Measurements from ENCODE around the gene AKAP10.
"Not testable (repeated sequence)": the region's sequence is repeated elsewhere in the genome, so short reads cannot be mapped to it uniquely, and the experiment has no call there.

The AKAP10 gene

DNA sequence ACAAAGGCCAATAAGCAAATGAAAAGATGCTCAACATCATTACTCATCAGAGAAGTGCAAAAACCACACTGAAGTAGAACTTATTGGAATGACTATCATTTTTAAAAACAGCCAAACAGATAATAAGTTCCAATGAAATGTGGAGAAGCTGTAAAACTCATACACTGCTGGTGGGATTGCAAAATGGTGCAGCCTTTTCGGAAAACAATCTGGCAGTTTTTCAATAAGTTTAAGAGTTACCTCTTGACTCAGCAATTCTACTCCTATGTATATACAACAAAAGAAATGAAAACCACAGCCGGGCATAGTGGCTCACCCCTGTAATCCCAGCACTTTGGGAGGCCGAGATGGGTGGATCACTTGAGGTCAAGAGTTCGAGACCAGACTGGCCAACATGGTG is 49.3 kb downstream of the AKAP10 start:
- no peak for DNase-seq
- peak; percentile 14 for ATAC-seq

GRCh38 chr17:19915245-19915978 is 62.2 kb downstream of the AKAP10 start:
- no peak for ATAC-seq
- no peak for DNase-seq

DNA sequence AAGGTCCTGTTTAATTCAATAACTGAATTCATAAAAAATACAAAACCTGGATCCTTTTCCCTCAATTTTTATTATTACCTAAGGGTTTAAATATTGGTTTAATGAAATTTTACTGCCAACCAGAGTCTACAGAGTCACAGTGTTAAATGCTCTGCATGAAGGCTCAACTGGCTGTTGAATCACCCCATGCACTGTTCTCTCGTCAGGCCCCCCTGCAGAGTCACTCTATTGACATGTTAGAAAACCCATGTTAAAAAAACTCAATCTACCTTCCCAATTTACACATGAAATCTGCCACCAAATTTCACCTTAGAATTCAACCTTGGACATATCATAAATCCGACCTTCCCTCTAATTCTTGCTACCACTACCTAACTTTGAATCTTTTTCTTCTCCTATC is 66.6 kb downstream of the AKAP10 start:
- no peak for ATAC-seq
- DNase-seq, result no peak

- ATAC-seq (no peak), DNase-seq (no peak)
Measured at GRCh38 chr17:19909139-19909538, 68.5 kb downstream of the AKAP10 start.

- DNase-seq, result no peak
Measured at GRCh38 chr17:19905502-19905901, 72.1 kb downstream of the AKAP10 start.

DNA sequence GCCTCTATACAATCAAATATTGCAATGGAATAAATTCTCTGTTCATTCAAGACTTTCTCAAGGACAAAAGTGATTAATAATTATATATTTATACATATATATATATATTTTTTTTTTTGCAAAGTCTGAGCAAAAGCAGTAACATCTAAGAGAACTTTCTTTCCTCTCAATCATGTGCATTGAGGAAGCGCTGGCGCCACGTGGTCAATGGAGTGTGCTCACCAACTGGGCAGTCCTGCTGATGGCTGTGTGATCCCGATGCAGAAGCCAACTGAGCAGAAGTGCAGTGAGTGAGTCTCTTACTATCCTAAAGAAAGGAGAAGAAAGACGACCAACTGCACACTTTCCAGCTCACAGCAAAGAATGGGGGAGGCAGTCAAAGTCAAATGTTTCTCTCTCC is 72.7 kb downstream of the AKAP10 start:
- DNase-seq, result no peak
- ATAC-seq, result no peak

More at GRCh38 chr17:19905502-19905901, 72.1 kb downstream of the AKAP10 start:
- peak; percentile 63 for ATAC-seq

DNA sequence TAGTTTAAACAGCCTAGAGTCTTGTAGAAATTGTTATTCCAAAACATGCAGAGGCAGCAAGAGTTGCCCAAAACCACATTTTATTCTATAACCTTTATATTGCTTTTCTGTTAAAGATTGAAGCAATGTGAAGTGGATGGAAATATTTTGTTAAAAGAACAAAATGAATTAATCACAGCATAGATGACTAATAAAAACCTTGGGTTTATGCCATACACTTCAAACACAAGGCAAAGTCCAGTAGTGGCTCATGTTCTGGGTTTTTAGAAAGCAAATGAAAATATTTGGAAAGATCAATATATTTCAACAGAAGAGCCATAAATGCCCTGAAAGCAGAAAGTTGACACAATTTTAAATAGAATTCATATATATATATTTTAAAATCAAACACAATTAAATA is 73.2 kb downstream of the AKAP10 start:
- ATAC-seq, result peak; percentile 43
- DNase-seq, result no peak

DNA sequence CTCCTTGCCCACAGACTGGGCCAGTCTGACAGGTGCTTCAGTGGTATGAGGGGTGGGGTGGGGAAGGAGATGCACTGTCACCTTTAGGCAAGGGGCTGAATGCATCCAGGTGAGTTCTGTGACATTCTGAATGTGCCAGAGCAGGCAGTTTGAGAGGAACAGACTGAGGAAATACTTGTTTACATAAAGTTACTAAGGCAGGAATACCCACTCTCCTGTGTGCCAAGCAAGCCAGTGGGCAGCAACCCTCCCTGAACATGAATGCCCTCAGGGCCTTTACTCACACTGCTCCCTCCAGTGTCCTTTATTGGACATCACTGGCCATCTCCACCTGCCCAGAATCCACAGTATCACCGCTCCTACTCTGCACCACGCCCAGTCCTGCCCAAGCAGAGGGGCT is 76.8 kb downstream of the AKAP10 start:
- ATAC-seq, result no peak
- DNase-seq, result no peak

- DNase-seq (no peak), ATAC-seq (no peak)
Measured at GRCh38 chr17:19897903-19898302, 79.7 kb downstream of the AKAP10 start.

DNA sequence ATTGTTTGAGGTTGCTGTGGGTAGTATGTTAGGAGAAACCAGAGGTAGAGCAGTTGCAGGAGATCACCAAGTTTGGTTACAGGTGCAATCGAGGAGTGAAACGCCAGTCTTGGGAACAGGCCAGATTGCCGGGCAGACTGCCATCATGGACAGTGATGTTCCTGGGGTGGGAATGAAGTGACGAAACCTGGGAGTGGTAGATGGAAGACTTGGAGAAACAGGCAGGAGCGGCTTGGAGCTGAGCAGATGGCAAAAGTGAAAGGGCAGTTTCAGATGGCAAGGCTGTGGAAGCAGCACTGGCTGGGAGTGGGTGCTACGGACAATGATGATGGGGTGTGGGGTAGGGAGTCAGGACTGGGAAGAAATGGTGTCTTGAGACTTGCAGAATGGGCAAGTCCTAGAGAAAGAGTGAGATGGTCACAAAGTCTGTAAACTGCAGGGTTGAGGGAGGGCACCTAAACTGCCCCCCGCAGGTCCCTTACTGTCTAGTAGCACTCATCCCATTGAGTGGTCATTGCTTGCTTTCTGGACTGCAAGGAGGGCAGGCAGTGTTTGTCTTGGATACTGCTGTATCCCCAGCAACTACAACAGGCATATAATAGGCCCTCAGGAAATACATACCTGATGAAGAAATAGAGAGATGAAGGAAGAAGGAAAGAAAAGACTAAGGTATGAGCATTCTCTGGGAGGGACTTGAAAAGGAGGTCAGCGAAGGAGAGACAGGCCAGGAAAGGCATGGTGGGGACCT is 80.4 kb downstream of the AKAP10 start:
- no peak for ATAC-seq
- no peak for DNase-seq

- ATAC-seq (no peak), DNase-seq (no peak)
Measured at GRCh38 chr17:19896679-19897078, 80.9 kb downstream of the AKAP10 start.

- not testable (repeated sequence) for ATAC-seq
Measured at GRCh38 chr17:19890554-19890953, 87.1 kb downstream of the AKAP10 start.

GRCh38 chr17:19890001-19890400 is 87.6 kb downstream of the AKAP10 start:
- ATAC-seq, DNase-seq: not testable (repeated sequence)

More at GRCh38 chr17:19890554-19890953, 87.1 kb downstream of the AKAP10 start:
- not testable (repeated sequence) for DNase-seq

- no peak for ATAC-seq
- DNase-seq, result no peak
Measured at GRCh38 chr17:19886116-19886515, 91.5 kb downstream of the AKAP10 start.

GRCh38 chr17:19883537-19884215 is 94.0 kb downstream of the AKAP10 start:
- ATAC-seq (peak; percentile 43), DNase-seq (no peak)

DNA sequence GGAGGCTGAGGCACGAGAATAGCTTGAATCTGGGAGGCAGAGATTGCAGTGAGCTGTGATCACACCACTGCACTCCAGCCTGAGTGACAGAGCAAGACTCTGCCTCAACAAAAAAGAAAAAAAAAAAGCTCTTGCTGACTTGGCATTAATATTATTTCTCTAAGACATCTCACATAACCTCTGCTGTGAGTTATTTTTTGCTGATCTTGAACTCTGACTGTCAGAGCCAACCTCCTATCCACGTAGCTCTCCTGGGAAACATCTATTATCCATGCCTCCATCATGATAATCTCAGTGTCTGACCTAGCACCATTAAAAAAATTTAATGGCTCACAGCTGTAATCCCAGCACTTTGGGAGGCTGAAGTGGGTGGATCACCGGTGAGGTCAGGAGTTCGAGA is 97.2 kb downstream of the AKAP10 start:
- no peak for DNase-seq
- no peak for ATAC-seq

- DNase-seq, result no peak
- no peak for ATAC-seq
Measured at GRCh38 chr17:19877364-19877945, 100.2 kb downstream of the AKAP10 start.

GRCh38 chr17:19876529-19877161 is 101.0 kb downstream of the AKAP10 start:
- DNase-seq, result peak; percentile 44
- peak; percentile 63 for ATAC-seq

- no peak for DNase-seq
- ATAC-seq, result no peak
Measured at GRCh38 chr17:19874256-19874655, 103.4 kb downstream of the AKAP10 start.

GRCh38 chr17:19873346-19873745 is 104.3 kb downstream of the AKAP10 start:
- DNase-seq (no peak), ATAC-seq (no peak)

DNA sequence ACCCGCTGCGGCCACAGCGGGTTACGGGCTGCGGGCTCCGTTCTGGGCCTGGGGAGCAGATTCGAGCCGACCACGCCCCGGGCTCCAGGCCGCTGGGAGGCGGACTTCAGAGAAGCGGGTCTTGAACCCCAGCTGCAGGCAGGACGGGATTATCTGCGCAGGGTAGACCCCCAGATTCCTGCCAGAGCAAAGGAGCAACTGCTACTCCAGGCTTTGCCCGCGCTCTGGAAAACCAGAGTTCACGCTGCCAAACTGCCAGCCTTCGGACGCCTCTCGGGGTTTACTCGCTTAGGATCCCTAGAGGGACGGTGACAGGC is 109.6 kb downstream of the AKAP10 start:
- ATAC-seq (no peak), DNase-seq (no peak)
